Loucy (cell line): ENCODE results near the gene CFAP77.

Source experiments
- H2AFZ ChIP-seq: fragments of 200-600 bp; sonication (generic); 2 replicates; pipeline ENCODE4 v1.6.0; 2016; ENCODE audit warnings: antibody characterized with exemption, mild to moderate bottlenecking, low read length, moderate library complexity
- H3F3A ChIP-seq: fragments of 200-600 bp; 2 replicates; pipeline ENCODE4 v1.6.0; 2016; ENCODE audit warnings: antibody characterized with exemption, low read depth, mild to moderate bottlenecking
- H3K27me3 ChIP-seq: fragments of 200-600 bp; sonication (generic); 2 replicates; pipeline ENCODE4 v1.6.1; 2014; ENCODE audit warnings: low read length, mild to moderate bottlenecking; ENCODE audit not compliant: insufficient read depth, poor library complexity, severe bottlenecking
- H3K36me3 ChIP-seq: fragments of 200-600 bp; sonication (generic); 2 replicates; pipeline ENCODE4 v1.6.1; 2016; ENCODE audit warnings: low read length; ENCODE audit not compliant: insufficient read depth
- H3K4me1 ChIP-seq: fragments of 200-600 bp; sonication (generic); 2 replicates; pipeline ENCODE4 v1.5.1; 2014; ENCODE audit warnings: low read length, mild to moderate bottlenecking; ENCODE audit not compliant: insufficient read depth, poor library complexity, severe bottlenecking
- H3K4me2 ChIP-seq: fragments of 200-600 bp; sonication (generic); 2 replicates; pipeline ENCODE4 v1.6.0; 2014; ENCODE audit warnings: antibody characterized with exemption, low read length, low read depth, mild to moderate bottlenecking; ENCODE audit not compliant: poor library complexity, severe bottlenecking
- H3K4me3 ChIP-seq: fragments of 200-600 bp; sonication (generic); 2 replicates; pipeline ENCODE4 v1.5.1; 2014; ENCODE audit warnings: low read length, mild to moderate bottlenecking, mixed read lengths; ENCODE audit not compliant: poor library complexity, severe bottlenecking
- H3K79me2 ChIP-seq: fragments of 200-600 bp; sonication (generic); 2 replicates; pipeline ENCODE4 v1.6.1; 2014; ENCODE audit warnings: low read length; ENCODE audit not compliant: insufficient read depth
- H3K9ac ChIP-seq: fragments of 200-600 bp; sonication (generic); 2 replicates; pipeline ENCODE4 v1.6.0; 2014; ENCODE audit warnings: mild to moderate bottlenecking, low read depth, low read length, moderate library complexity; ENCODE audit not compliant: poor library complexity, severe bottlenecking
- H3K9me2 ChIP-seq: fragments of 200-600 bp; sonication (generic); replicated peaks from 2 replicates; pipeline ENCODE4 v1.6.1; 2016; ENCODE audit warnings: low read depth, low read length, mixed read lengths
- H3K9me3 ChIP-seq: fragments of 200-600 bp; sonication (generic); 2 replicates; pipeline ENCODE4 v1.6.1; 2014; ENCODE audit warnings: mild to moderate bottlenecking, antibody characterized with exemption, low read length, low read depth; ENCODE audit not compliant: insufficient read depth
- H4K20me1 ChIP-seq: fragments of 200-600 bp; sonication (generic); 2 replicates; pipeline ENCODE4 v1.6.0; 2014; ENCODE audit warnings: antibody characterized with exemption, low read length, mild to moderate bottlenecking; ENCODE audit not compliant: insufficient read depth, poor library complexity, severe bottlenecking
- CTCF ChIP-seq: fragments of 200-600 bp; sonication (generic); conservative IDR thresholded peaks from 2 replicates; pipeline ENCODE4 v1.5.1; 2014; ENCODE audit warnings: mild to moderate bottlenecking, antibody characterized with exemption, low read length
- EZH2phosphoT487 ChIP-seq: fragments of 200-600 bp; IDR thresholded peaks from 2 replicates; pipeline ENCODE4 v1.6.1; 2018; ENCODE audit warnings: antibody characterized with exemption, mild to moderate bottlenecking, moderate library complexity, borderline replicate concordance

CFAP77 gene

GRCh38 chr9:132616725-132617124 is 206.7 kb downstream of the CFAP77 start:
- Histone ChIP-seq H3K27me3 (no peaks in the 10 kb centered on the region), H3F3A (no peaks in the 10 kb centered on the region), H3K9me2 (no peaks in the 10 kb centered on the region), H2AFZ (no peak overlapping the region), H3K36me3 (peaks cover 33% of the 10 kb centered on the region; the same call in 1 of the 2 replicates), H3K9ac (no peak overlapping the region), H3K9me3 (no peaks in the 10 kb centered on the region), H4K20me1 (no peaks in the 10 kb centered on the region), H3K4me2 (no peak overlapping the region), H3K4me1 (no peaks in the 10 kb centered on the region), H3K4me3 (no peak overlapping the region), H3K79me2 (no peaks in the 10 kb centered on the region)
- TF ChIP-seq CTCF = no peak
- no peak for TF ChIP-seq EZH2phosphoT487

GRCh38 chr9:132622159-132622558 is 212.1 kb downstream of the CFAP77 start:
- no peaks in the 10 kb centered on the region for H3K79me2 ChIP-seq
- no peaks in the 10 kb centered on the region for H3F3A ChIP-seq
- no peaks in the 10 kb centered on the region for H3K9me2 ChIP-seq
- no peak overlapping the region for H3K4me2 ChIP-seq
- no peaks in the 10 kb centered on the region for H4K20me1 ChIP-seq
- peaks cover 17% of the 10 kb centered on the region for H3K36me3 ChIP-seq
- no peak overlapping the region for H3K9ac ChIP-seq
- no peak for TF ChIP-seq CTCF
- TF ChIP-seq EZH2phosphoT487 = no peak
- H3K9me3 ChIP-seq = no peaks in the 10 kb centered on the region
- no peaks in the 10 kb centered on the region for H3K4me1 ChIP-seq
- no peak overlapping the region for H2AFZ ChIP-seq
- H3K27me3 ChIP-seq = no peaks in the 10 kb centered on the region
- no peak overlapping the region for H3K4me3 ChIP-seq
